Endothelial cell of umbilical vein (primary cell): ENCODE data around the gene FBXL17. TPM values are rescaled to one million over a fixed set of nuclear protein-coding genes. Genes with fewer than 3 reads are reported as not detected.

Experiments
- BruUV-seq: library from RNA; stranded (reverse); fragments of 400-500 nt; replicated peaks from 2 replicates; lab custom pipeline; 2021; lab: Mats Ljungman, UMichigan
- CTCF ChIA-PET: fragments of 300-600, 350-600 bp; sonication (Branson Sonifier 250); formaldehyde crosslinking; loops from one replicate; lab custom pipeline; 2021; ENCODE audit warnings: antibody characterized with exemption, inconsistent platforms; lab: Charles Lee
- POLR2A ChIA-PET: fragments of 300-600, 350-600 bp; sonication (Branson Sonifier 250); formaldehyde crosslinking; loops from one replicate; lab custom pipeline; 2021; ENCODE audit warnings: antibody characterized with exemption, inconsistent platforms; lab: Charles Lee
- DNase-seq: peaks from one replicate; pipeline ENCODE4 v3.0.0-alpha.2; 2011; ENCODE audit warnings: low read depth, low spot score
- FAIRE-seq: peaks from 2 replicates; lab custom pipeline; 2011; peaks lifted over from hg19 to GRCh38; lab: Jason Lieb, UNC
- H2AFZ ChIP-seq: 2 replicates; pipeline ENCODE4 v1.6.0; 2012; ENCODE audit warnings: low read depth, low read length, control low read depth, inconsistent platforms
- H3K27ac ChIP-seq: 2 replicates; pipeline ENCODE4 v1.5.1; 2011; ENCODE audit warnings: low read depth, mild to moderate bottlenecking, control low read depth, low read length, moderate library complexity; ENCODE audit not compliant: insufficient read depth
- H3K27me3 ChIP-seq, 2 experiments: 2 replicates each; pipeline versions ENCODE4 v1.6.0 to v1.6.1; 2011; ENCODE audit warnings: low read length in 2 of 2, mixed read lengths in 1 of 2; ENCODE audit not compliant: control insufficient read depth in 2 of 2, insufficient read depth in 2 of 2
- H3K36me3 ChIP-seq, 2 experiments: 2 replicates in 1 of 2; 3 replicates in 1 of 2; pipeline ENCODE4 v1.5.1; 2011; ENCODE audit warnings: low read length in 2 of 2, mild to moderate bottlenecking in 1 of 2, moderate library complexity in 1 of 2; ENCODE audit not compliant: control insufficient read depth in 2 of 2, insufficient read depth in 2 of 2; ENCODE audit errors: extremely low read depth in 1 of 2
- H3K4me1 ChIP-seq: 3 replicates; pipeline ENCODE4 v1.5.1; 2011; ENCODE audit warnings: mild to moderate bottlenecking, low read length; ENCODE audit not compliant: control insufficient read depth, insufficient read depth; ENCODE audit errors: extremely low read depth
- H3K4me2 ChIP-seq: 2 replicates; pipeline ENCODE4 v1.6.1; 2011; ENCODE audit warnings: low read length, control low read depth, mixed read lengths; ENCODE audit not compliant: insufficient read depth
- H3K4me3 ChIP-seq, 3 experiments: fragments of 200-600 bp in 1 of 3; sonication (generic), shearing (Covaris generic) in 1 of 3; replicated peaks in 1 of 3; 2 replicates each; pipeline ENCODE4 v1.5.1; 2011 to 2016; ENCODE audit warnings: control low read depth in 3 of 3, low read length in 3 of 3, mild to moderate bottlenecking in 2 of 3, inconsistent platforms in 1 of 3, low read depth in 1 of 3, moderate library complexity in 1 of 3; ENCODE audit not compliant: insufficient read depth in 1 of 3
- H3K79me2 ChIP-seq: 2 replicates; pipeline ENCODE4 v1.6.0; 2012; ENCODE audit warnings: low read length, inconsistent platforms; ENCODE audit not compliant: control insufficient read depth, insufficient read depth
- H3K9ac ChIP-seq: replicated peaks from 2 replicates; pipeline ENCODE3; 2011; ENCODE audit warnings: low read length, control low read depth; ENCODE audit not compliant: insufficient read depth; ENCODE audit errors: extremely low read depth
- H3K9me1 ChIP-seq: replicated peaks from 3 replicates; pipeline ENCODE4 v1.6.0; 2011; ENCODE audit warnings: mild to moderate bottlenecking, low read length; ENCODE audit not compliant: control insufficient read depth, insufficient read depth; ENCODE audit errors: extremely low read depth
- H3K9me3 ChIP-seq: replicated peaks from 2 replicates; pipeline ENCODE4 v1.5.1; 2012; ENCODE audit warnings: low read length, inconsistent platforms; ENCODE audit not compliant: control insufficient read depth, insufficient read depth
- H4K20me1 ChIP-seq: replicated peaks from 2 replicates; pipeline ENCODE3; 2011; ENCODE audit warnings: mild to moderate bottlenecking, low read length; ENCODE audit not compliant: control insufficient read depth, insufficient read depth; ENCODE audit errors: extremely low read depth
- CTCF ChIP-seq, 2 donors: IDR thresholded peaks; 1 replicate in 1 of 2; 2 replicates in 1 of 2; pipeline ENCODE4 v1.5.1; 2011; ENCODE audit warnings: low read length in 2 of 2, mild to moderate bottlenecking in 2 of 2, moderate library complexity in 2 of 2, control low read depth in 1 of 2, inconsistent platforms in 1 of 2, low read depth in 1 of 2; ENCODE audit not compliant: insufficient read depth in 1 of 2; ENCODE audit errors: extremely low read depth in 1 of 2
- EZH2 ChIP-seq: IDR thresholded peaks from 2 replicates; pipeline ENCODE4 v1.6.1; 2012; ENCODE audit warnings: borderline replicate concordance, low read depth, mild to moderate bottlenecking, moderate library complexity, low read length, inconsistent platforms; ENCODE audit not compliant: severe bottlenecking
- FOS ChIP-seq: IDR thresholded peaks from 2 replicates; pipeline ENCODE4 v1.6.1; 2011; ENCODE audit warnings: mild to moderate bottlenecking, low read length, moderate library complexity, borderline replicate concordance; ENCODE audit not compliant: insufficient read depth
- GATA2 ChIP-seq: IDR thresholded peaks from 2 replicates; pipeline ENCODE4 v1.7.0; 2011; ENCODE audit warnings: low read depth, mild to moderate bottlenecking, moderate library complexity, mixed read lengths, low read length; ENCODE audit not compliant: insufficient read length, insufficient read depth
- JUN ChIP-seq: IDR thresholded peaks from 2 replicates; pipeline ENCODE4 v1.6.1; 2011; ENCODE audit warnings: borderline replicate concordance, low read depth; ENCODE audit not compliant: insufficient read length, insufficient read depth
- MAX ChIP-seq: IDR thresholded peaks from 2 replicates; pipeline ENCODE4 v1.6.1; 2011; ENCODE audit not compliant: insufficient read depth, insufficient read length
- MYC ChIP-seq: IDR thresholded peaks from one replicate; pipeline ENCODE4 v1.6.1; 2011; ENCODE audit warnings: mild to moderate bottlenecking, low read depth, low read length
- POLR2A ChIP-seq: IDR thresholded peaks from 2 replicates; pipeline ENCODE4 v1.6.1; 2012; ENCODE audit warnings: low read depth, mild to moderate bottlenecking, control low read depth, low read length
- POLR2AphosphoS5 ChIP-seq: IDR thresholded peaks from 2 replicates; pipeline ENCODE4 v1.6.1; 2012; ENCODE audit warnings: low read depth, mild to moderate bottlenecking, control low read depth, low read length, moderate library complexity; ENCODE audit not compliant: insufficient read depth
- dilution Hi-C: fragments of 300-500 bp; cut with MboI; formaldehyde crosslinking; loops from one replicate; pipeline ENCODE4 v1.15.0; 2019; ENCODE audit warnings: low sequenced_read_pairs; ENCODE audit not compliant: extremely low pct_ligation_motif_present
- intact Hi-C: fragments of 100-400 bp; cut with micrococcal nuclease; formaldehyde crosslinking; loops from one replicate; pipeline ENCODE4 v1.10.0; 2022
- polyA plus RNA-seq, 4 experiments: library from polyadenylated mRNA; depleted of rRNA in 3 of 4; stranded (reverse) in 3 of 4; unstranded in 1 of 4; fragments of >200 nt; gene quantifications; 2 replicates each; pipeline versions ENCODE4 v1.2.1 to v1.2.3, GENCODE V29; 2011 to 2012; ENCODE audit warnings: missing spikeins in 1 of 4
- total RNA-seq: library from RNA; stranded (reverse); gene quantifications from 2 replicates; pipeline ENCODE4 v1.2.3, GENCODE V29; 2021

Gene FBXL17
- total and polyA plus RNA-seq, 2 donors (not counting 3 experiments of a cell fraction or from before 2014, with no cell fraction given), result 2.7 to 8.8 TPM

DNA sequence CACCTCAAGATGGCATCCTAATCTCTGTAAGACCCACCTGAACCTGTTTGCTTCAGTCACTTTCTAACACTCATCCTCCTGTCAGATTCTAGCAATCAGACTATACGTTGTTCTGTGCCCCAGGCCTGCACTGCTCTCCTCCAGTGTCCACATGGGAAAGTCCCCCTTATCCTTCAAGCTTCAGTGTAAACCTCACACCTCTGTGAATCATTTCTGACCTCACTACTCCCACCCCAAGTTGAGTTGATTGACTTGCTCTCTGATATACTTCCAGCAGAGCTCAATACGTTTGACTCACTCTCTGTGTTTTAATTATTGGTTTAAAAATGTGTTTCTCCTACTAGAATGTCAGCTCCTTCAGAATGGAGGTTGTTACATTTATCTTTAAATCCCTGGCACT lies 240.2 kb downstream of the FBXL17 start:
- Histone ChIP-seq H4K20me1 (no peaks in the 10 kb centered on the region), H3K9me1 (no peaks in the 10 kb centered on the region), H2AFZ (no peak overlapping the region), H3K4me2 (no peak overlapping the region), H3K4me1 (no peaks in the 10 kb centered on the region), H3K9me3 (no peaks in the 10 kb centered on the region), H3K27me3 (no peaks in the 10 kb centered on the region), H3K27ac (no peak overlapping the region), H3K9ac (no peak overlapping the region), H3K4me3 (no peak overlapping the region), H3K79me2 (no peaks in the 10 kb centered on the region), H3K36me3 (no peaks in the 10 kb centered on the region)
- ChIA-PET CTCF (no interaction called here), POLR2A (no interaction called here)
- TF ChIP-seq JUN, result no peak
- no peak for TF ChIP-seq MAX
- no peak for TF ChIP-seq MYC
- no peak for TF ChIP-seq GATA2
- TF ChIP-seq FOS, result no peak
- no peak for TF ChIP-seq EZH2
- no peak for TF ChIP-seq CTCF (IDR thresholded peaks at IDR 0.05; ENCODE audit: extremely low read depth in 1 of 2, insufficient read depth in 1 of 2, low read depth in 1 of 2, low read length in 2 of 2)
- TF ChIP-seq POLR2AphosphoS5, result no peak
- TF ChIP-seq POLR2A, result no peak
- FAIRE-seq (no peak), DNase-seq (no peak)
- dilution Hi-C loops (no loop called here), intact Hi-C loops (no loop called here)
- BruUV-seq, result no TSS peak
